Hindlimb muscle (tissue), 1 donor: ENCODE data around the gene CHRNG. TPM values are rescaled to one million over a fixed set of nuclear protein-coding genes. Genes with fewer than 3 reads are reported as not detected.

Experiments used
- DNase-seq: peaks from one replicate; pipeline ENCODE4 v3.0.0-alpha.2; 2013
- polyA plus RNA-seq: library from polyadenylated mRNA; unstranded; fragments of 120-200 nt; gene quantifications from one replicate; pipeline ENCODE4 v1.2.1, GENCODE V29; 2013; ENCODE audit not compliant: insufficient read length

The CHRNG gene
- polyA plus RNA-seq, 1 donor: 167 TPM

DNA sequence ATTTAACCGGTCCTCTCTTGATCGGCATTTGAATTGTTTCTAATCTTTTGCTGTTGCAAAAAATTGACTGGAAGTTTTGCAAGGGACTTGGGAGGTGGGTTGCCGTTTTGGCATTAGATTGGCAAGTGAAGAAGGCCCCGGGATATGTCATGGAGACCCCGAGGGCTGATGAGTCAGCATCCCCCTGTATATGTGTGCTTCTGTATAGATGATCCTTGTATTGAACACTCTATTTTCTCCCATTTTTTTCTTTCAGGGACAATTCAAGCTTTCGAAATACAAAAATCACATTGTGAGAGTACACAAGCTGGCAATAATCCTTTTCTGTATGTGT lies 41.1 kb downstream of the CHRNG start:
- DNase-seq: no peak

DNA sequence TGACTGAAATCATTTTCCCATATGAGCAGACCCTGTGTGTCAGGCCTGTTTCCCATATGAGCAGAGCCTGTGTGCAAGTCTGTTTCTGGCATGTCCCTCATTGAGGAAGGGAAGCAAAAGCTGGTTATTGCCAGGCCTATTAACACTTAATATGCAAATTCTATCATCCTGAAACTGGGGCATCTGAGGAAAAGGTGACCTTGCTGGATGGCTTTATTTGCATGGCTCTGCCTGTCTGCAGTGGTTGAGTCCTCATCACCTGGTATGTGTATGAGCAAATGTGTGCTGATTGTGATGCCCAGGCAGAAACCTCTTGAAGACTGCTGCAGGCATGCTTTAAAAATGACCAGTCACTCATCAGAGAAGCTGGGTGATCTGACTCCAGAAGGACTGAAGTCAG lies 42.2 kb downstream of the CHRNG start:
- no peak for DNase-seq

DNA sequence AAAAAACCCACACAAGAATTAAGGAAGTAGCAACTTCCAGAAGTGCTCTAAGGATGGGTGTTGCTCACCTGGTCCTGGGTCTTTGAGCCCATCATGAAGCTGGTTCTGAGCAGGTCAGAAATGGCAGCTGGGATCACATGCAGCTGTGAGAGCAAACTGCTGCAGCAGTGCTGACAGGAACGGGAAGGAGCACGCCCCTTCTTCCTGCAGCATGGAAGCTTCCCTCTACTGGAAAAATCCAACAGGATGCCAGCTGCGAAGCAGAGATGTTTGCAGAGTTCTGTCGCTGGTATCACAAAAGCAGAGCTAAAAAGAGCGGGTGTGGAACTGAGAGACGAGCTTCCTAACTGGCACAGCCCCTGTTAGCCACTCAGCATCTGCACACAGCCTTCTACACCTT lies 44.7 kb downstream of the CHRNG start:
- no peak for DNase-seq

DNA sequence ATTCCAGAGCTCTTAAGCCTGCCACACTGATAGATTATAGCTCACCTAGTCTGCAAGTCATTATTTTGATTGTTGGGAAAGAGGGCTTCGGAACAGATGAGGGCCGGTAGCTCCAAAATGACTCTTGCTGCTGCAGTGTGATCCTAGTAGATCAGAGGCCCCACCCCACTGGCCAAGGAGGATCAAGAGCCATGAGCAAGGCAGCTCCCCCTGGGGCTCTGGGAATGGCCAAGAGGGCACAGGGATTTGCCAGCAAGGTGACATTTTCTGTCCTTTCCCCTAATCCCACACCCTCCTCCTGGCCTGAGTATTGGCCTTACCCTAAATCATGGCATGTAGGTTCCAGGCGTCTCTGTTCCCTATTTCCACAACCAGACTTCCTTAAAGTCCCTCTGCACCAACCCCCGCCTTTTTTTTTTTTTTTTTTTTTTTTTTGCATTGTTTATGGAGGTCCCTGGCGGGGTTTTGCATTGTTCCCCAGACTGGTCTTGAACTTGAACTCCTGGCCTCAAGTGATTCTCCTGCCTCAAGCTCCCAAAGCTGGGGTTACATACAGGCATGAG lies 47.5 kb downstream of the CHRNG start:
- no peak for DNase-seq

DNA sequence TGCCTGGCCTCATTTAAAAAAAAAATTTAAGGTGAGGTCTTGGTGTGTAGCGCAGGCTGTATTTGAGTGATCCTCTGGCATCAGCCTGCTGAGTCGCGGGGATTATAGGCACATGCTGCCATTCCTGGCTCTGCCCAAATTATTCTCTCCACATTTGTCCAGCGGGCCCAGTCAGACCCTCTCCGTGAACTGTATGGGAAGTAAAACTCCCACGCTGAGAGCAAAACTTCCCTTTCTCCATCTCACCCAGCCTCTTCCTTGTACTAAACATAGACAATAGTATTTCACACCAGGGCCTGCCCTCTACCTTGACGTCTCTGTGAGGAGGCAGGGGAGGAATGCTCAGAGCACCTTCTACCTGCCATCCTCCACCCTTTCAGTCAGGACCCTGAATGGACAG lies 48.0 kb downstream of the CHRNG start:
- no peak for DNase-seq

DNA sequence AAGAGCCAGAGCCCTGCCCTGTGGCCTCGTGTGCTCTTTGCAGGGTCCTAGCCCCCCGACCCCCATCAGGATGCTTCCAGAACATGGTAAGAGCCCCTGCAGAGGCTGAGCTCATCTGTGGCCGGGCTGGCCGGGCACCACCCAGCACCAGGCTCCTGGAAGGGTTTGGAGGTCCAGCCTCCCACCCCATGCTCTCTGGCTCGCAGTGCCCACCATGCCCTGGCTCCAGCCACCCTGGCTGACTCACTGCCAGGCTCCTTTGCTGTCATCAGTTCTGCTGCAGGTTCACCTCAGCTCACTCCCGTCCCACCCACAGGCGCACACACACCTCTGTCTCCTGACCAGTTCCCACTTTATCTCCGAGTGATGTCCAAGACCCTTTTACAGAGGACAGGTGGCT lies 48.5 kb downstream of the CHRNG start:
- no peak for DNase-seq

DNA sequence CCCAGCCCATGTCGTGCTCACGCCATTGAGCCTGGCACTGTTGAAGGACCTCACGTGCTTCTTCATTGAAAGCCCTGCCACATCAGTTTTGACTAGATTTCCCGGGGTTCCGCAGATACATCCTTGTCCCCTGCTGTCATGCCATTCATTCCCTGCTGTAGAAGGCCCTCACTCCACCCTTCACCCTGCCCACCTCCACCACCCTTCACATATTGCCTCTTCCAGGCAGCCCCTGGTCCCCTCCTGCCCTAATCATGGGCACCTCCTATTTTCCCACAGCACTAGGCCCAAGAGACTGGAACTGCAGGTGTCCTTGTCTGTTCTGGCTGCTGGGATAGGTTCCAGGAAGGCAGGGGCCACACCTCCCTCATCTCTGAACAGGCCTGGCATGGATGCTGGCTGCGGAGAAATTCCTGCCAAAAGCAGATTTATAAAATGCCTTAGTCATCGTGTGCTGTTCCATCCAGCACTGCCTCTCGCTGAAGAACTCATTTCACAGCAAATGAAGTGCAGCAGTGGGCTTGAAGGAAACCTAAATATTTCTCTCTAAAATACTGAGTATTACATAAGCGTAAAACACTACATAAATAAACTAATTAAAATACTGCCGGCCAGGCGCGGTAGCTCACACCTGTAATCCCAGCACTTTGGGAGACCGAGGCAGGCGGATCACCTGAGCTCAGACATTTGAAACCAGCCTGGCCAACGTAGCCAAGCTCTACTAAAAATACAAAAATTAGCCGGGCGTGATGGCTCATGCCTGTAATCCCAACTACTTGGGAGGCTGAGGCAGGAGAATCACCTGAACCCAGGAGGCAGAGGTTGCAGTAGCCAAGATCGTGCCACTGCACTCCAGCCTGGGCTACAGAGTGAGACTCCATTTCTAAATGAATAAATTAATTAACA lies 49.4 kb downstream of the CHRNG start:
- DNase-seq: no peak

DNA sequence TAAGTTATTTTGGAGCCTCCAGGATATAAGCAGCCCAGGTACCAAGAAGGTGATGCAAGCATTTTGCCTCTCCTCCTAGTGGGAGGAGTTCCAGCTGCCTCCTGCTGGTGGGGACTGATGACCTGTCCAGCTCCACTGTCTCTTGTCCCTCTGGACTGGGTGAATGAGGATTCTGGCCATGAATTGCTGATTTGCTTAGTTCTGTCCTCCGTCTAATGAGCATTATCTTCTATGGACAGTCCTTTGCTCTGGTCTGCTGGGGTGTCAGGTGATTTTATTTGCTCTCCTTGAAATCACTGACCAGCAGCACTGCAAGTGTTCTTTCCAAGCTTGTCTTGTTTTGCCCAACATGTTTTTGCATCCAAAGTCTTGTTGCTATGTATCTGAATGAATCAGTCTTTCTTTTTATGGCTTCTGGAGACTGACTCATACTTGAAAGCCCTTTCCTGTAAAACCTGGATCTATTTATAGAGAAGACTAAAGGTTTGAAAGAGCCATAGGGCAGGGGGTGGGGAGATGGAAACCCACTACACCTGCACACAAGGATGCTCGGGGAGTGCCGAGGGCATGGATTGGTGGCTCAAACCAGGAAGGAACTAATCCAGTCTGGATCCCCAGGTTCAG lies 53.4 kb downstream of the CHRNG start:
- DNase-seq: no peak

DNA sequence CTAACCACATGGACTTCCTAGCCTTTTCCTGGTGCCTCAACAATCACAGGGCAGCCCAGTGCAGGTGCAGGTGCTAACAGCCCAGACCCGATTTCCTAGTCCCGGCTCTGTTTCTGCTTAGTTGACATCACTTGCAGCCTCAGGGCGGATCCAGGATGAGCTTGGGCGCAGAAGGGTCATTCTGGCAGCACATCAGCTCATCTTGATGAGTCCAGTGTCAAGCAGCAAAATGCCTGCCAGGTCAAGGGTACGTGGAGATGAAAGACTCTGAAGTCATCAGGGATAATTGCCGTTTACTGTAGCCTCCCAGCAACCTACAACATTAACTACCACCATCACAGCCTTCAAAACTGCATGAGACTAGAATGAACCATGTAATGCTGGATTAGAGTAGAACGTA lies 54.5 kb downstream of the CHRNG start:
- no peak for DNase-seq

Other genes starting within 250 kb of the CHRNG start
- gene ALPP, start 160.9 kb upstream of the CHRNG start, polyA plus RNA-seq: not detected
- not detected for gene ALPG, start 132.8 kb upstream of the CHRNG start, polyA plus RNA-seq
- gene ALPI, start 83.5 kb upstream of the CHRNG start, polyA plus RNA-seq: not detected
- gene ECEL1, start 51.9 kb upstream of the CHRNG start, polyA plus RNA-seq: 0.39 TPM
- 2.2 TPM for gene PRSS56, start 19.3 kb upstream of the CHRNG start, polyA plus RNA-seq
- 173 TPM for gene CHRND, start 13.5 kb upstream of the CHRNG start, polyA plus RNA-seq
- gene TIGD1, start 10.9 kb downstream of the CHRNG start, polyA plus RNA-seq: 6.7 TPM
- gene EIF4E2, start 11.0 kb downstream of the CHRNG start, polyA plus RNA-seq: 134 TPM
- 26.3 TPM for gene EFHD1, start 93.9 kb downstream of the CHRNG start, polyA plus RNA-seq
- 41.3 TPM for gene GIGYF2, start 157.6 kb downstream of the CHRNG start, polyA plus RNA-seq
- gene KCNJ13, start 236.9 kb downstream of the CHRNG start, polyA plus RNA-seq: 0.26 TPM